ENCODE measurements around the gene SERP2.

GRCh38 chr13:44394658-44395057 is 21.0 kb downstream of the SERP2 start:
- TF ChIP-seq CTCF (IDR thresholded peaks at IDR 0.05; ENCODE audit: low read depth, low read length) (no peak), EZH2phosphoT487 (IDR thresholded peaks at IDR 0.05; ENCODE audit: low read depth) (no peak)
